ENCODE data around the gene CXorf38. TPM values are rescaled to one million over a fixed set of nuclear protein-coding genes. Genes with fewer than 3 reads are reported as not detected.
A peak's percentile ranks its signal among the peaks of the same experiment; 100 is the strongest.

The CXorf38 gene
- 47.8 TPM for total RNA-seq (2013)
- polyA plus RNA-seq (10 to 100 TPM; 35.1 to 51.2 (median 39.5) TPM), polyA minus RNA-seq (24.5 and 41.3 TPM in 2 replicates), total RNA-seq (9.0 to 54.1 (median 39.3) reads per million in 11 experiments)

GRCh38 chrX:40647307-40648197, at the start of gene CXorf38:
CXorf38 (minus strand) TSS chrX:40647561; CDS start chrX:40647520, 41 bp downstream.
- Histone ChIP-seq H3K9ac (ENCODE audit: insufficient read depth, low read length, poor library complexity, severe bottlenecking) (peak within 1 kb of the TSS; percentile 86), H3K79me2 (ENCODE audit: insufficient read depth, low read length) (peaks cover 40% of the 10 kb centered on the region), H3K9me3 (replicated peaks in 1 of 2; ENCODE audit: control insufficient read depth in 1 of 2, insufficient read depth in 1 of 2, low read length in 2 of 2) (no peaks in the 10 kb centered on the region), H3K27ac (ENCODE audit: low read depth in 1 of 2, low read length in 2 of 2) (peak within 1 kb of the TSS; percentile 75 to 87), H3K36me3 (replicated peaks in 1 of 2; ENCODE audit: control insufficient read depth in 1 of 2, insufficient read depth in 2 of 2, low read length in 2 of 2) (peaks cover 0 to 13% of the 10 kb centered on the region in 2 donors), H3K4me2 (replicated peaks; ENCODE audit: extremely low read depth, low read length, poor library complexity, severe bottlenecking) (peak within 1 kb of the TSS; percentile 81), H2AFZ (ENCODE audit: insufficient read depth, low read depth, low read length, poor library complexity, severe bottlenecking) (peak within 1 kb of the TSS; percentile 79), H4K20me1 (ENCODE audit: insufficient read depth, low read length) (peaks cover 42% of the 10 kb centered on the region), H3K27me3 (ENCODE audit: control insufficient read depth in 2 of 2, insufficient read depth in 2 of 2, low read length in 2 of 2) (peaks cover 0 to 5% of the 10 kb centered on the region in 2 donors), H3K4me3 (replicated peaks in 1 of 3; ENCODE audit: low read depth in 2 of 3, low read length in 3 of 3) (peak within 1 kb of the TSS; percentile 88 to 98 (median 90)), H3K4me1 (ENCODE audit: control insufficient read depth in 1 of 2, insufficient read depth in 2 of 2, low read length in 2 of 2) (peaks cover 24 to 51% of the 10 kb centered on the region in 2 donors)
- WGBS (ENCODE audit: insufficient coverage), result 4% methylated on average over 32 of the region's 66 CpGs
- Mint-ChIP-seq H3K36me3 (peaks cover 13 to 20% of the 10 kb centered on the region in 2 donors), H3K27me3 (ENCODE audit: low read depth in 3 of 3) (peaks cover 0 to 19% (median 0%) of the 10 kb centered on the region in 3 donors), H3K27ac (peak within 1 kb of the TSS; percentile 80 to 96 (median 94)), H3K9me3 (peaks cover 0 to 4% (median 0%) of the 10 kb centered on the region in 7 donors), H3K4me3 (peak within 1 kb of the TSS; percentile 94), H3K4me1 (peaks cover 28% of the 10 kb centered on the region)
- intact Hi-C loops (cut with micrococcal nuclease), result loop anchor here (10.0 kb wide), 3 partner anchors 63 to 103 kb away; partner anchors contain the start of genes ATP6AP2 (in 1 of the 2) and MED14 (in 1 of the 2)
- TF ChIP-seq, protein P1, sequence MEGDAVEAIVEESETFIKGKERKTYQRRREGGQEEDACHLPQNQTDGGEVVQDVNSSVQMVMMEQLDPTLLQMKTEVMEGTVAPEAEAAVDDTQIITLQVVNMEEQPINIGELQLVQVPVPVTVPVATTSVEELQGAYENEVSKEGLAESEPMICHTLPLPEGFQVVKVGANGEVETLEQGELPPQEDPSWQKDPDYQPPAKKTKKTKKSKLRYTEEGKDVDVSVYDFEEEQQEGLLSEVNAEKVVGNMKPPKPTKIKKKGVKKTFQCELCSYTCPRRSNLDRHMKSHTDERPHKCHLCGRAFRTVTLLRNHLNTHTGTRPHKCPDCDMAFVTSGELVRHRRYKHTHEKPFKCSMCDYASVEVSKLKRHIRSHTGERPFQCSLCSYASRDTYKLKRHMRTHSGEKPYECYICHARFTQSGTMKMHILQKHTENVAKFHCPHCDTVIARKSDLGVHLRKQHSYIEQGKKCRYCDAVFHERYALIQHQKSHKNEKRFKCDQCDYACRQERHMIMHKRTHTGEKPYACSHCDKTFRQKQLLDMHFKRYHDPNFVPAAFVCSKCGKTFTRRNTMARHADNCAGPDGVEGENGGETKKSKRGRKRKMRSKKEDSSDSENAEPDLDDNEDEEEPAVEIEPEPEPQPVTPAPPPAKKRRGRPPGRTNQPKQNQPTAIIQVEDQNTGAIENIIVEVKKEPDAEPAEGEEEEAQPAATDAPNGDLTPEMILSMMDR (IDR thresholded peaks at IDR 0.05), result no peak
- peak; percentile 85 to 91 (median 88) for DNase-seq

DNA sequence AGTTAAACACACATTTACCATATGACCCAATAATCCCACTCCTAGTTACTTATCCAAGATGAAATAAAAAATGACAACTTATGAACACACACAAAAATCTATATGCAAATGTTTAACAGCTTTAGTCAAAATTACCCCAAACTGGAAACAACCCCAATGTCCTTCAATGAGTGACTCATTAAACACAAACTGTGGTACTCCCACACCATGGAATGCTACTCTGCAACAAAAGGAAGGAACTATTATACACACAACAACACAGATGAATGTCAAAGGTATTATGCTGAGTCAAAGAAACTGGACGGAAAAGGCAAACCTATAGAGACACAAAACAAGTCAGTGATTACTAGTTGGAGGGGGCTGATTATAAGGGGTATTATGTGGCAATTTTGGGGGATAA, 47.4 kb upstream of the CXorf38 start:
- Histone ChIP-seq H4K20me1 (ENCODE audit: insufficient read depth, low read length) (no peaks in the 10 kb centered on the region), H3K27me3 (ENCODE audit: control insufficient read depth in 2 of 2, insufficient read depth in 2 of 2, low read length in 2 of 2) (peaks cover 0 to 28% of the 10 kb centered on the region in 2 donors), H3K4me2 (replicated peaks; ENCODE audit: extremely low read depth, low read length, poor library complexity, severe bottlenecking) (no peak overlapping the region), H3K9ac (ENCODE audit: insufficient read depth, low read length, poor library complexity, severe bottlenecking) (no peak overlapping the region), H3K9me3 (replicated peaks in 1 of 2; ENCODE audit: control insufficient read depth in 1 of 2, insufficient read depth in 1 of 2, low read length in 2 of 2) (peaks cover 0 to 3% of the 10 kb centered on the region in 2 donors), H3K27ac (ENCODE audit: low read depth in 1 of 2, low read length in 2 of 2) (no peak overlapping the region), H3K36me3 (replicated peaks in 1 of 2; ENCODE audit: control insufficient read depth in 1 of 2, insufficient read depth in 2 of 2, low read length in 2 of 2) (peaks cover 59 to 91% of the 10 kb centered on the region in 2 donors), H2AFZ (ENCODE audit: insufficient read depth, low read depth, low read length, poor library complexity, severe bottlenecking) (no peak overlapping the region), H3K4me3 (replicated peaks in 1 of 3; ENCODE audit: low read depth in 2 of 3, low read length in 3 of 3) (no peak overlapping the region), H3K79me2 (ENCODE audit: insufficient read depth, low read length) (no peaks in the 10 kb centered on the region), H3K4me1 (ENCODE audit: control insufficient read depth in 1 of 2, insufficient read depth in 2 of 2, low read length in 2 of 2) (no peaks in the 10 kb centered on the region)
- Mint-ChIP-seq H3K4me3 (no peak overlapping the region), H3K9me3 (peaks cover 0 to 4% (median 0%) of the 10 kb centered on the region in 7 donors), H3K4me1 (no peaks in the 10 kb centered on the region), H3K27me3 (ENCODE audit: low read depth in 3 of 3) (peaks cover 0 to 27% (median 0%) of the 10 kb centered on the region in 3 donors), H3K36me3 (peaks cover 50 to 71% of the 10 kb centered on the region in 2 donors), H3K27ac (peak overlapping the region in 1 of 7 donors; percentile 15)
- DNase-seq, result no peak
- intact Hi-C loops (cut with micrococcal nuclease), result no loop called here
- WGBS (ENCODE audit: insufficient coverage), result no CpG with 5 or more reads among the region's 1 CpG
- TF ChIP-seq, protein P1 (IDR thresholded peaks at IDR 0.05), result no peak
